Subcutaneous abdominal adipose tissue (tissue), 5 donors: ENCODE measurements around the gene PWP1.

ENCODE experiments used
- H3K27ac ChIP-seq: one replicate; pipeline ENCODE4 v1.7.0; 2013; ENCODE audit warnings: low read depth, mild to moderate bottlenecking, inconsistent platforms, low read length, moderate library complexity
- H3K27me3 ChIP-seq, 5 donors: one replicate each; pipeline ENCODE4 v1.7.0; 2013; ENCODE audit warnings: low read length in 5 of 5, inconsistent platforms in 1 of 5; ENCODE audit not compliant: control insufficient read depth in 5 of 5, insufficient read depth in 4 of 5
- H3K36me3 ChIP-seq, 5 donors: one replicate each; pipeline ENCODE4 v1.7.0; 2013; ENCODE audit warnings: low read length in 5 of 5; ENCODE audit not compliant: control insufficient read depth in 5 of 5, insufficient read depth in 5 of 5
- H3K4me1 ChIP-seq, 5 donors: one replicate each; pipeline ENCODE4 v1.7.0; 2013; ENCODE audit warnings: low read length in 5 of 5, mild to moderate bottlenecking in 3 of 5, moderate library complexity in 1 of 5; ENCODE audit not compliant: control insufficient read depth in 5 of 5, insufficient read depth in 5 of 5
- H3K4me3 ChIP-seq, 5 donors: one replicate each; pipeline ENCODE4 v1.7.0; 2013; ENCODE audit warnings: low read length in 5 of 5, low read depth in 1 of 5
- H3K9ac ChIP-seq, 5 donors: one replicate each; pipeline ENCODE4 v1.7.0; 2013; ENCODE audit warnings: low read length in 5 of 5, mild to moderate bottlenecking in 4 of 5, moderate library complexity in 3 of 5
- H3K9me3 ChIP-seq, 5 donors: one replicate each; pipeline ENCODE4 v1.7.0; 2013; ENCODE audit warnings: low read length in 5 of 5; ENCODE audit not compliant: control insufficient read depth in 5 of 5
- donor health status: healthy.
- donor health status: healthy.
- donor health status: healthy.
- donor health status: healthy.
- donor health status: healthy.

Gene PWP1

GRCh38 chr12:107730618-107731341, 45.2 kb downstream of the PWP1 start:
- Histone ChIP-seq H3K27ac (no peak overlapping the region), H3K27me3 (no peaks in the 10 kb centered on the region), H3K4me1 (no peaks in the 10 kb centered on the region)

DNA sequence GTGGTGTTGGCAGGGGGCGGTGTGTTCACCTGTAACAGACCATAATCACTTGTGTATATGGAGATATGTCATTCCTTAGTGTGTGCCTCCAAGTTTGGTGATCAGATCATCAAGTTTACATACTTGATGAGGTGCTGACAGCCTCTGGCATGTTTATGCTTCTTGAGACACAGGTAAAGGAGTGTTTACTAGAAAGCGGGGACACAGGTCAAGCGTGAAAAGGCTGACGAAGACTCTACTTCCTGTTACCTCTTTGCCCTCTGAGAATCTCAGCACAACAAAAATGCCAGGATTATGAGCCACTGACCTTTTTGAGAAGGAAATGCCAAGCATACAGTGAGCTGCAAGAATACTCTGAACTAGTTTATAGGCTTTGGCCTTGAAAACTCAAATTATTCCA, 45.8 kb downstream of the PWP1 start:
- Histone ChIP-seq H3K4me3 (no peak overlapping the region), H3K36me3 (peaks cover 28 to 37% (median 34%) of the 10 kb centered on the region in 5 donors), H3K9ac (no peak overlapping the region), H3K9me3 (no peaks in the 10 kb centered on the region), H3K27me3 (no peaks in the 10 kb centered on the region), H3K4me1 (no peaks in the 10 kb centered on the region), H3K27ac (no peak overlapping the region)

More at GRCh38 chr12:107730618-107731341, 45.2 kb downstream of the PWP1 start:
- Histone ChIP-seq H3K9ac (no peak overlapping the region), H3K4me3 (no peak overlapping the region), H3K9me3 (no peaks in the 10 kb centered on the region), H3K36me3 (peaks cover 22 to 31% (median 28%) of the 10 kb centered on the region in 5 donors)

GRCh38 chr12:107732365-107732764, 46.8 kb downstream of the PWP1 start:
- H3K36me3 ChIP-seq: peaks cover 38 to 47% (median 44%) of the 10 kb centered on the region in 5 donors
- no peaks in the 10 kb centered on the region for H3K27me3 ChIP-seq
- no peaks in the 10 kb centered on the region for H3K9me3 ChIP-seq
- H3K4me1 ChIP-seq: no peaks in the 10 kb centered on the region
- H3K27ac ChIP-seq: no peak overlapping the region
- H3K9ac ChIP-seq: no peak overlapping the region
- H3K4me3 ChIP-seq: no peak overlapping the region

GRCh38 chr12:107734139-107734538, 48.5 kb downstream of the PWP1 start:
- H3K27me3 ChIP-seq: no peaks in the 10 kb centered on the region
- H3K4me3 ChIP-seq: no peak overlapping the region
- H3K27ac ChIP-seq: no peak overlapping the region
- no peak overlapping the region for H3K9ac ChIP-seq
- H3K4me1 ChIP-seq: no peaks in the 10 kb centered on the region
- no peaks in the 10 kb centered on the region for H3K9me3 ChIP-seq
- H3K36me3 ChIP-seq: peaks cover 50 to 64% (median 62%) of the 10 kb centered on the region in 5 donors

DNA sequence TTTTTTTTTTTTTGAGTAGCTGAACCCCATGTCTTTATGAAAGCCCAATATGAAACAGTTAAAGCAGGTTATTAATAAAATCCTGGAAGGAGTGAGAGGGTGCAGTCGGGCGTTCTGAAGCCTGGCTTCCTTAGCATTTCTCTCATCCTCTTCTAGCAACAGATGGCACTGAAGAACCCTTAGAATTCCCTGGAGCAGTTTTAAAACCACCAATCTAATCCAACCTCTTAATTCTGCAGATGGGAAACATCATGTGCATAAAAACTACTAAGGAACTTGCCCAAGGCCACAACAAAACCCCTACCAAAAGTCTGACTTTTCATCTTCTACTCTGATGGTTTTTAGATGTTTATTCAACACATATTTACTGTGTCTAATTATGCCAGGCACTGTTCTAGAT, 50.2 kb downstream of the PWP1 start:
- Histone ChIP-seq H3K9ac (no peak overlapping the region), H3K9me3 (no peaks in the 10 kb centered on the region), H3K4me3 (no peak overlapping the region), H3K27me3 (no peaks in the 10 kb centered on the region), H3K4me1 (no peaks in the 10 kb centered on the region), H3K27ac (no peak overlapping the region), H3K36me3 (peaks cover 53 to 79% (median 73%) of the 10 kb centered on the region in 5 donors)

DNA sequence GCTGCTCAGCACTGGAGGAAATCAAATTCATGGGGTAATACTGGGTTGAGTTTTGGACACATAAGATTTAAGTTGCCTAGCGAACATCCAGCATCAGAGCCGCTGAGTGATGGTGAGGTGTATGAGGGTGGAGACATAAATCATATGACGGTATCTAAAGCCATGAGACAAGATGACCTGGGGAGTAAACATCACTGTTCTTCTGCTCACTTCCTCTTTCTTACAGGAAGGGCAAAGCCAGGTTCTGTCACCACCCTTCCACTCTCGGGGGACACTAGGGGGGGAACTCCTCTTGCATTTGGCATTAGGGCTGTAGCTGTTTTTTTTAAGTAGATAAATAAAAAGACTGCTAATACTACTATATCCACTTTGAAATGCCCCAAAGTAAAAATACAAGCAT, 51.3 kb downstream of the PWP1 start:
- no peaks in the 10 kb centered on the region for H3K4me1 ChIP-seq
- no peak overlapping the region for H3K27ac ChIP-seq
- no peak overlapping the region for H3K9ac ChIP-seq
- H3K4me3 ChIP-seq: no peak overlapping the region
- no peaks in the 10 kb centered on the region for H3K9me3 ChIP-seq
- peaks cover 60 to 90% (median 84%) of the 10 kb centered on the region in 5 donors for H3K36me3 ChIP-seq
- H3K27me3 ChIP-seq: no peaks in the 10 kb centered on the region

GRCh38 chr12:107748472-107748871, 62.9 kb downstream of the PWP1 start:
- H3K27ac ChIP-seq: peak overlapping the region; percentile 22
- H3K9ac ChIP-seq: peak overlapping the region in 1 of 5 donors; percentile 47
- peaks cover 0 to 17% (median 11%) of the 10 kb centered on the region in 5 donors for H3K4me1 ChIP-seq
- H3K9me3 ChIP-seq: no peaks in the 10 kb centered on the region
- no peaks in the 10 kb centered on the region for H3K27me3 ChIP-seq
- H3K36me3 ChIP-seq: peaks cover 25 to 71% (median 56%) of the 10 kb centered on the region in 5 donors
- peak overlapping the region in 1 of 5 donors; percentile 17 for H3K4me3 ChIP-seq

- peaks cover 0 to 17% (median 11%) of the 10 kb centered on the region in 5 donors for H3K4me1 ChIP-seq
Measured at GRCh38 chr12:107749083-107749482, 63.5 kb downstream of the PWP1 start.

GRCh38 chr12:107759410-107759809, 73.8 kb downstream of the PWP1 start:
- peaks cover 11 to 32% (median 24%) of the 10 kb centered on the region in 5 donors for H3K36me3 ChIP-seq

More at GRCh38 chr12:107749083-107749482, 63.5 kb downstream of the PWP1 start:
- H3K4me3 ChIP-seq: no peak overlapping the region
- peak overlapping the region; percentile 22 for H3K27ac ChIP-seq
- H3K36me3 ChIP-seq: peaks cover 25 to 71% (median 57%) of the 10 kb centered on the region in 5 donors
- H3K9ac ChIP-seq: peak overlapping the region in 1 of 5 donors; percentile 35
- no peaks in the 10 kb centered on the region for H3K9me3 ChIP-seq
- no peaks in the 10 kb centered on the region for H3K27me3 ChIP-seq

GRCh38 chr12:107760207-107760808, 74.7 kb downstream of the PWP1 start:
- Histone ChIP-seq H3K27ac (peak overlapping the region; percentile 57), H3K4me3 (peak overlapping the region; percentile 83 to 97 (median 93)), H3K36me3 (peaks cover 8 to 24% (median 16%) of the 10 kb centered on the region in 5 donors), H3K9ac (peak overlapping the region; percentile 39 to 96 (median 87)), H3K27me3 (no peaks in the 10 kb centered on the region), H3K4me1 (peaks cover 7 to 34% (median 32%) of the 10 kb centered on the region in 5 donors), H3K9me3 (no peaks in the 10 kb centered on the region)

More at GRCh38 chr12:107759410-107759809, 73.8 kb downstream of the PWP1 start:
- Histone ChIP-seq H3K27ac (peak overlapping the region; percentile 57), H3K4me1 (peaks cover 7 to 34% (median 32%) of the 10 kb centered on the region in 5 donors), H3K9me3 (no peaks in the 10 kb centered on the region), H3K9ac (peak overlapping the region; percentile 39 to 96 (median 87)), H3K4me3 (peak overlapping the region; percentile 83 to 97 (median 93)), H3K27me3 (no peaks in the 10 kb centered on the region)
